ENCODE data around the gene GLRA3.

The GLRA3 gene

GRCh38 chr4:174626342-174627008, 202.6 kb downstream of the GLRA3 start:
- Histone ChIP-seq H3K9me3 (ENCODE audit: low read length) (no peaks in the 10 kb centered on the region), H3K27me3 (ENCODE audit: insufficient read depth, low read length) (no peaks in the 10 kb centered on the region), H3K36me3 (ENCODE audit: insufficient read depth, low read length) (no peaks in the 10 kb centered on the region), H2AFZ (ENCODE audit: low read depth, low read length) (no peak overlapping the region), H3K4me1 (ENCODE audit: insufficient read depth, low read length) (no peaks in the 10 kb centered on the region), H3K4me3 (ENCODE audit: low read length) (no peak overlapping the region)

- H3K9me3 ChIP-seq (ENCODE audit: low read length): no peaks in the 10 kb centered on the region
- no peaks in the 10 kb centered on the region for H3K4me1 ChIP-seq (ENCODE audit: insufficient read depth, low read length)
- no peaks in the 10 kb centered on the region for H3K27me3 ChIP-seq (ENCODE audit: insufficient read depth, low read length)
- H3K4me3 ChIP-seq (ENCODE audit: low read length): no peak overlapping the region
- no peak overlapping the region for H2AFZ ChIP-seq (ENCODE audit: low read depth, low read length)
- H3K36me3 ChIP-seq (ENCODE audit: insufficient read depth, low read length): no peaks in the 10 kb centered on the region
These were observed 212.4 kb downstream of the GLRA3 start for GRCh38 chr4:174616661-174617060.

GRCh38 chr4:174613979-174614378, 215.1 kb downstream of the GLRA3 start:
- H3K4me3 ChIP-seq (ENCODE audit: low read length): no peak overlapping the region
- no peak overlapping the region for H2AFZ ChIP-seq (ENCODE audit: low read depth, low read length)
- no peaks in the 10 kb centered on the region for H3K9me3 ChIP-seq (ENCODE audit: low read length)
- H3K4me1 ChIP-seq (ENCODE audit: insufficient read depth, low read length): no peaks in the 10 kb centered on the region
- H3K27me3 ChIP-seq (ENCODE audit: insufficient read depth, low read length): no peaks in the 10 kb centered on the region
- no peaks in the 10 kb centered on the region for H3K36me3 ChIP-seq (ENCODE audit: insufficient read depth, low read length)

- no peaks in the 10 kb centered on the region for H3K9me3 ChIP-seq (ENCODE audit: low read length)
- H2AFZ ChIP-seq (ENCODE audit: low read depth, low read length): no peak overlapping the region
- no peak overlapping the region for H3K4me3 ChIP-seq (ENCODE audit: low read length)
- H3K27me3 ChIP-seq (ENCODE audit: insufficient read depth, low read length): no peaks in the 10 kb centered on the region
- H3K4me1 ChIP-seq (ENCODE audit: insufficient read depth, low read length): no peaks in the 10 kb centered on the region
- no peaks in the 10 kb centered on the region for H3K36me3 ChIP-seq (ENCODE audit: insufficient read depth, low read length)
These were observed 217.3 kb downstream of the GLRA3 start for GRCh38 chr4:174611792-174612191.

- H3K4me3 ChIP-seq (ENCODE audit: low read length): no peak overlapping the region
- H3K4me1 ChIP-seq (ENCODE audit: insufficient read depth, low read length): no peaks in the 10 kb centered on the region
- no peaks in the 10 kb centered on the region for H3K9me3 ChIP-seq (ENCODE audit: low read length)
- no peaks in the 10 kb centered on the region for H3K36me3 ChIP-seq (ENCODE audit: insufficient read depth, low read length)
- H2AFZ ChIP-seq (ENCODE audit: low read depth, low read length): no peak overlapping the region
- no peaks in the 10 kb centered on the region for H3K27me3 ChIP-seq (ENCODE audit: insufficient read depth, low read length)
These were observed 221.3 kb downstream of the GLRA3 start for GRCh38 chr4:174607792-174608191.

GRCh38 chr4:174604198-174604597, 224.8 kb downstream of the GLRA3 start:
- H3K9me3 ChIP-seq (ENCODE audit: low read length): no peaks in the 10 kb centered on the region
- H3K27me3 ChIP-seq (ENCODE audit: insufficient read depth, low read length): no peaks in the 10 kb centered on the region
- no peaks in the 10 kb centered on the region for H3K36me3 ChIP-seq (ENCODE audit: insufficient read depth, low read length)
- H2AFZ ChIP-seq (ENCODE audit: low read depth, low read length): no peak overlapping the region
- H3K4me1 ChIP-seq (ENCODE audit: insufficient read depth, low read length): no peaks in the 10 kb centered on the region
- no peak overlapping the region for H3K4me3 ChIP-seq (ENCODE audit: low read length)

GRCh38 chr4:174600391-174600790, 228.7 kb downstream of the GLRA3 start:
- no peak overlapping the region for H3K4me3 ChIP-seq (ENCODE audit: low read length)

GRCh38 chr4:174598800-174599199, 230.2 kb downstream of the GLRA3 start:
- no peaks in the 10 kb centered on the region for H3K9me3 ChIP-seq (ENCODE audit: low read length)
- no peak overlapping the region for H3K4me3 ChIP-seq (ENCODE audit: low read length)

More at GRCh38 chr4:174600391-174600790, 228.7 kb downstream of the GLRA3 start:
- Histone ChIP-seq H3K36me3 (ENCODE audit: insufficient read depth, low read length) (no peaks in the 10 kb centered on the region), H3K4me1 (ENCODE audit: insufficient read depth, low read length) (no peaks in the 10 kb centered on the region), H3K27me3 (ENCODE audit: insufficient read depth, low read length) (no peaks in the 10 kb centered on the region), H3K9me3 (ENCODE audit: low read length) (no peaks in the 10 kb centered on the region), H2AFZ (ENCODE audit: low read depth, low read length) (no peak overlapping the region)

GRCh38 chr4:174596513-174596912, 232.5 kb downstream of the GLRA3 start:
- H3K36me3 ChIP-seq (ENCODE audit: insufficient read depth, low read length): no peaks in the 10 kb centered on the region

More at GRCh38 chr4:174598800-174599199, 230.2 kb downstream of the GLRA3 start:
- Histone ChIP-seq H3K36me3 (ENCODE audit: insufficient read depth, low read length) (no peaks in the 10 kb centered on the region), H2AFZ (ENCODE audit: low read depth, low read length) (no peak overlapping the region), H3K27me3 (ENCODE audit: insufficient read depth, low read length) (no peaks in the 10 kb centered on the region), H3K4me1 (ENCODE audit: insufficient read depth, low read length) (no peaks in the 10 kb centered on the region)

GRCh38 chr4:174595141-174595929, 233.7 kb downstream of the GLRA3 start:
- Histone ChIP-seq H2AFZ (ENCODE audit: low read depth, low read length) (no peak overlapping the region), H3K36me3 (ENCODE audit: insufficient read depth, low read length) (no peaks in the 10 kb centered on the region), H3K9me3 (ENCODE audit: low read length) (no peaks in the 10 kb centered on the region), H3K4me3 (ENCODE audit: low read length) (no peak overlapping the region), H3K4me1 (ENCODE audit: insufficient read depth, low read length) (peaks cover 6% of the 10 kb centered on the region), H3K27me3 (ENCODE audit: insufficient read depth, low read length) (no peaks in the 10 kb centered on the region)

More at GRCh38 chr4:174596513-174596912, 232.5 kb downstream of the GLRA3 start:
- Histone ChIP-seq H3K9me3 (ENCODE audit: low read length) (no peaks in the 10 kb centered on the region), H3K4me3 (ENCODE audit: low read length) (no peak overlapping the region), H3K4me1 (ENCODE audit: insufficient read depth, low read length) (no peaks in the 10 kb centered on the region), H3K27me3 (ENCODE audit: insufficient read depth, low read length) (no peaks in the 10 kb centered on the region), H2AFZ (ENCODE audit: low read depth, low read length) (no peak overlapping the region)

- Histone ChIP-seq H3K36me3 (ENCODE audit: insufficient read depth, low read length) (no peaks in the 10 kb centered on the region), H2AFZ (ENCODE audit: low read depth, low read length) (no peak overlapping the region)
These were observed 235.3 kb downstream of the GLRA3 start for GRCh38 chr4:174593701-174594100.

GRCh38 chr4:174592985-174593335, 236.1 kb downstream of the GLRA3 start:
- H3K4me3 ChIP-seq (ENCODE audit: low read length): no peak overlapping the region
- H3K9me3 ChIP-seq (ENCODE audit: low read length): no peaks in the 10 kb centered on the region
- H2AFZ ChIP-seq (ENCODE audit: low read depth, low read length): no peak overlapping the region
- H3K27me3 ChIP-seq (ENCODE audit: insufficient read depth, low read length): no peaks in the 10 kb centered on the region
- H3K4me1 ChIP-seq (ENCODE audit: insufficient read depth, low read length): peaks cover 9% of the 10 kb centered on the region
- H3K36me3 ChIP-seq (ENCODE audit: insufficient read depth, low read length): no peaks in the 10 kb centered on the region

More at GRCh38 chr4:174593701-174594100, 235.3 kb downstream of the GLRA3 start:
- Histone ChIP-seq H3K4me1 (ENCODE audit: insufficient read depth, low read length) (peaks cover 9% of the 10 kb centered on the region), H3K4me3 (ENCODE audit: low read length) (no peak overlapping the region), H3K27me3 (ENCODE audit: insufficient read depth, low read length) (no peaks in the 10 kb centered on the region), H3K9me3 (ENCODE audit: low read length) (no peaks in the 10 kb centered on the region)

GRCh38 chr4:174592256-174592984, 236.6 kb downstream of the GLRA3 start:
- Histone ChIP-seq H3K27me3 (ENCODE audit: insufficient read depth, low read length) (no peaks in the 10 kb centered on the region), H2AFZ (ENCODE audit: low read depth, low read length) (no peak overlapping the region), H3K4me3 (ENCODE audit: low read length) (no peak overlapping the region), H3K4me1 (ENCODE audit: insufficient read depth, low read length) (peaks cover 9% of the 10 kb centered on the region), H3K9me3 (ENCODE audit: low read length) (no peaks in the 10 kb centered on the region), H3K36me3 (ENCODE audit: insufficient read depth, low read length) (no peaks in the 10 kb centered on the region)
